Measurements from ENCODE around the gene TMEM273. TPM values are rescaled to one million over a fixed set of nuclear protein-coding genes. Genes with fewer than 3 reads are reported as not detected.

The TMEM273 gene
- total RNA-seq, 5 donors from 2014 or later (not counting 1 experiment from before 2014, with no cell fraction given) = 8.4 to 22.9 (median 15.6) TPM

DNA sequence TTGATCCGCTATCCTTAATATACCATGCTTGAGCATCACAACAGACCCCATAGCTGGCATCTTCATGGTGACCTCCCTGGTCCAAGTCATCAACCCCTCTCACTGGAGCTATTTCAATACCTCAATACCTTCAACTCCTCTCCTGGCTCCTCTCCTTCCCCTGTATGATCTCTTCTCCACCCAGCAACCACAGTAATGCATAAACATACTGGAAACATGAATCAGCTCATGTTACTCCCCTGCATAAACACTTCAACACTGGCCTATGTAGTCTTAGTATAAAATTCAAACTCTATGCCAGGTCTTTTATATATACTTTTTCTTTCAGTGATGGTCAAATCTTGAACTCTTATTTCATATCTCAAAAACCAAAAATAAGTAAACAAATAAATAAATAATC, 31.8 kb upstream of the TMEM273 start:
- peaks cover 0 to 5% (median under 1%) of the 10 kb centered on the region in 3 donors for H3K4me1 Mint-ChIP-seq
- 100% methylated on average over 1 of the region's 1 CpG for WGBS (ENCODE audit: insufficient coverage)
- no peaks in the 10 kb centered on the region for H3K36me3 ChIP-seq (ENCODE audit: control insufficient read depth in 2 of 2, extremely low read depth in 1 of 2, insufficient read depth in 1 of 2, low read length in 1 of 2)
- H3K4me3 Mint-ChIP-seq = no peak overlapping the region
- peaks cover 0 to 7% of the 10 kb centered on the region in 2 experiments for H3K27me3 ChIP-seq (replicated peaks in 1 of 2; ENCODE audit: control insufficient read depth in 2 of 2, extremely low read depth in 1 of 2, insufficient read depth in 2 of 2, low read length in 1 of 2)
- H3K9me3 Mint-ChIP-seq = peaks cover 0 to 5% (median 0%) of the 10 kb centered on the region in 3 donors
- no peak overlapping the region for H3K4me3 ChIP-seq (ENCODE audit: control insufficient read depth in 1 of 2, extremely low read depth in 1 of 2, low read length in 1 of 2)
- ChIA-PET POLR2A (no interaction called here), CTCF (interaction anchor here in 1 of 2 donors (0.7 kb wide), 1 partner anchor 44 kb away, joined by 3 read pairs; no protein-coding TSS in a partner anchor)
- DNase-seq = no peak
- no peaks in the 10 kb centered on the region for H3K36me3 Mint-ChIP-seq
- no peak overlapping the region for H3K27ac Mint-ChIP-seq
- ATAC-seq (replicated peaks in 1 of 4) = no peak
- H3K27me3 Mint-ChIP-seq = peaks cover 9 to 18% of the 10 kb centered on the region in 2 donors
- H3K27ac ChIP-seq (ENCODE audit: low read length) = no peak overlapping the region
- no peaks in the 10 kb centered on the region for H3K9me3 ChIP-seq
- no peaks in the 10 kb centered on the region for H3K4me1 ChIP-seq (ENCODE audit: control insufficient read depth in 1 of 2, extremely low read depth in 1 of 2, insufficient read depth in 2 of 2, low read length in 2 of 2)

DNA sequence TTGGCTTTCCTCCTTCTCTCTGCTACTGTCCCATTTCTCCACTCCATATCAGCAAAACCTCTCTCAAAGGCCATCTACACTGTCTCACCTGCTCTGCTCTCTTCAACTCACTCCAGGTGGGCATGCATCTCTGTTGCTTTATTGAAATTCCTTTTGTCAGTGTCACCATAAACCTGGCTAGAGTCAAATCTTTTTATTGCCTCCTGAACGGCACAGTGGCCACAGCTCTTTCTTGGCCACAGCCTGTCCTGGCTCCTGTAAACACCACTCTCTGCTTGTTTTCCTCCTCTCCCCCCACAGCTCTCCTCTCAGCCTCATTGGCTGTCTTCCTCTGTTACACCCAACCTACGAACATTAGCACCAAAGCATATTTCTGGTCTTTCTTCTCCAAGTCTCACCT, 31.1 kb upstream of the TMEM273 start:
- H3K27ac Mint-ChIP-seq = no peak overlapping the region
- CTCF ChIA-PET = no interaction called here
- no peaks in the 10 kb centered on the region for H3K36me3 Mint-ChIP-seq
- H3K4me3 Mint-ChIP-seq = no peak overlapping the region
- Histone ChIP-seq H3K4me3 (ENCODE audit: control insufficient read depth in 1 of 2, extremely low read depth in 1 of 2, low read length in 1 of 2) (no peak overlapping the region), H3K9me3 (no peaks in the 10 kb centered on the region), H3K27ac (ENCODE audit: low read length) (no peak overlapping the region), H3K36me3 (ENCODE audit: control insufficient read depth in 2 of 2, extremely low read depth in 1 of 2, insufficient read depth in 1 of 2, low read length in 1 of 2) (no peaks in the 10 kb centered on the region), H3K4me1 (ENCODE audit: control insufficient read depth in 1 of 2, extremely low read depth in 1 of 2, insufficient read depth in 2 of 2, low read length in 2 of 2) (no peaks in the 10 kb centered on the region), H3K27me3 (replicated peaks in 1 of 2; ENCODE audit: control insufficient read depth in 2 of 2, extremely low read depth in 1 of 2, insufficient read depth in 2 of 2, low read length in 1 of 2) (peaks cover 0 to 7% of the 10 kb centered on the region in 2 experiments)
- DNase-seq (no peak), ATAC-seq (replicated peaks in 1 of 4) (no peak)
- H3K27me3 Mint-ChIP-seq = peaks cover 16 to 25% of the 10 kb centered on the region in 2 donors
- POLR2A ChIA-PET = no interaction called here
- 88% methylated on average over 2 of the region's 2 CpGs for WGBS (ENCODE audit: insufficient coverage)
- H3K4me1 Mint-ChIP-seq = peaks cover 0 to 9% (median 3%) of the 10 kb centered on the region in 3 donors
- H3K9me3 Mint-ChIP-seq = peaks cover 0 to 5% (median 0%) of the 10 kb centered on the region in 3 donors

DNA sequence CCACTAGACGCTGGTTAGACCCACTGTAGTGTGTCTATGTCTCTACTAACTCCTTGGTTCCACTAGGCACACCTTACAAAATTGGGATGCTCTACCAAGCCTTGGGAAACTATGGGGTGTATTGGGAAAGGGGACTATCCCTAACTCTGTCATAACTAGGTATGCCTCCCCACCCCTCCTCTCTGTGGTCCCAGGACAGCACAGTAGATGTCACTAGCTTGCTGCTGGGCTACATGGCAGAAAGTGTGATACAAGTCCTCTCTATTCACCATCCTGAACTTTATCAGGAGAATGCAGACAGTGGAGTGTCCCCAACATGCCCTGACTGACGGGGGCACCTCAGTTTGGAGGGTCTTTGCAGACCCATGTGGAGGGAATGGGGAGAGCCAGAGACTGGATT, 30.3 kb upstream of the TMEM273 start:
- CTCF ChIA-PET = no interaction called here
- H3K4me3 ChIP-seq (ENCODE audit: control insufficient read depth in 1 of 2, extremely low read depth in 1 of 2, low read length in 1 of 2) = no peak overlapping the region
- no peak for ATAC-seq (replicated peaks in 1 of 4)
- DNase-seq = no peak
- POLR2A ChIA-PET = no interaction called here
- H3K27ac ChIP-seq (ENCODE audit: low read length) = no peak overlapping the region
- H3K4me1 ChIP-seq (ENCODE audit: control insufficient read depth in 1 of 2, extremely low read depth in 1 of 2, insufficient read depth in 2 of 2, low read length in 2 of 2) = no peaks in the 10 kb centered on the region
- H3K36me3 ChIP-seq (ENCODE audit: control insufficient read depth in 2 of 2, extremely low read depth in 1 of 2, insufficient read depth in 1 of 2, low read length in 1 of 2) = no peaks in the 10 kb centered on the region
- Mint-ChIP-seq H3K4me3 (no peak overlapping the region), H3K27ac (no peak overlapping the region), H3K4me1 (peaks cover 0 to 9% (median 3%) of the 10 kb centered on the region in 3 donors), H3K27me3 (peaks cover 24 to 33% of the 10 kb centered on the region in 2 donors), H3K9me3 (peaks cover 0 to under 1% (median 0%) of the 10 kb centered on the region in 3 donors), H3K36me3 (no peaks in the 10 kb centered on the region)
- H3K27me3 ChIP-seq (replicated peaks in 1 of 2; ENCODE audit: control insufficient read depth in 2 of 2, extremely low read depth in 1 of 2, insufficient read depth in 2 of 2, low read length in 1 of 2) = peaks cover 0 to 10% of the 10 kb centered on the region in 2 experiments
- H3K9me3 ChIP-seq = no peaks in the 10 kb centered on the region
- WGBS (ENCODE audit: insufficient coverage) = no CpG with 5 or more reads among the region's 2 CpGs

DNA sequence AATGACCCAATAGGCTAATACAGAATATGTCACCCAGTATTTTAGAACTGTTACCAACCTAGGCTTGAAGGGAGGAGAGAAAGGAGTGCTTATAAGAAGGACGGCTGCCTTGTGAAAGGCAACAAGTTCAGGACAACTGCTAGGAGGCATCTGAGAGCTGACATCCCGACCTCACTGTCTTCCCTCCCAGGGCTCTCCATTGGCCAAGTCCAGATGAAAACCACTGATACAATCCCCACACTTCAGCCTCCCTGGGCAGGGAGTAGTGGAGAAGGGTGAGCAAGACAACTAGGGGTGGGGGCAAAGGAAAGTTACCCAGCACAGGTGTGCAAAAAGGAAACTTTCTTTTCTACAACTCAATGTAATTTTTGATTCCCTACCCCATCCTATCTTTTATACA, 29.5 kb upstream of the TMEM273 start:
- peaks cover 0 to 6% of the 10 kb centered on the region in 2 experiments for H3K27me3 ChIP-seq (replicated peaks in 1 of 2; ENCODE audit: control insufficient read depth in 2 of 2, extremely low read depth in 1 of 2, insufficient read depth in 2 of 2, low read length in 1 of 2)
- no peak for DNase-seq
- Mint-ChIP-seq H3K4me1 (peaks cover 0 to 9% (median 3%) of the 10 kb centered on the region in 3 donors), H3K27ac (no peak overlapping the region), H3K9me3 (no peaks in the 10 kb centered on the region), H3K36me3 (no peaks in the 10 kb centered on the region), H3K4me3 (no peak overlapping the region), H3K27me3 (peaks cover 29 to 39% of the 10 kb centered on the region in 2 donors)
- ChIA-PET POLR2A (no interaction called here), CTCF (no interaction called here)
- no peak for ATAC-seq (replicated peaks in 1 of 4)
- WGBS (ENCODE audit: insufficient coverage) = no CpG with 5 or more reads among the region's 2 CpGs
- no peak overlapping the region for H3K4me3 ChIP-seq (ENCODE audit: control insufficient read depth in 1 of 2, extremely low read depth in 1 of 2, low read length in 1 of 2)
- no peaks in the 10 kb centered on the region for H3K36me3 ChIP-seq (ENCODE audit: control insufficient read depth in 2 of 2, extremely low read depth in 1 of 2, insufficient read depth in 1 of 2, low read length in 1 of 2)
- no peak overlapping the region for H3K27ac ChIP-seq (ENCODE audit: low read length)
- no peaks in the 10 kb centered on the region for H3K9me3 ChIP-seq
- H3K4me1 ChIP-seq (ENCODE audit: control insufficient read depth in 1 of 2, extremely low read depth in 1 of 2, insufficient read depth in 2 of 2, low read length in 2 of 2) = no peaks in the 10 kb centered on the region

DNA sequence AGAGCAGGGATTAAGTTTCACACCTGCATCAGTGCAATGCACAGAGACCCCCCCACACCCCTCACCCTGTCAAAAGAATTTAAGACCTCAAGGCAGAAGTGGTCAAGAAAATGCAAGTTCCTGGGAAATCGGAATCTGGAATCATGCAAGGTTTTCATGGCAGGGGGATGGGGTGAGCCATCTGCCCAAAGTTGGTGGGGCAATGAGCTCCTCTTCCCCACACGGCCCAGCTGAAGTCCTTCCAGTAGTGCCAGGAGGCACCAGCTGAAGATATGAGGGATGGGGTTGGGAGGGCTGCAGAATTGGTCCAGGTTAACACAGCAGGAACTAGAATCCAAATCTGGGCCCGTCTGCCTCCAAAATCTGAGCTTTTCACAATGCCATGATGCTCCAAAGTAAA, 25.0 kb upstream of the TMEM273 start:
- ATAC-seq (replicated peaks in 1 of 4) = no peak
- CTCF ChIA-PET = no interaction called here
- no peak overlapping the region for H3K27ac ChIP-seq (ENCODE audit: low read length)
- Mint-ChIP-seq H3K27ac (no peak overlapping the region), H3K27me3 (peaks cover 33 to 36% of the 10 kb centered on the region in 2 donors), H3K4me3 (no peak overlapping the region), H3K36me3 (no peaks in the 10 kb centered on the region), H3K4me1 (peaks cover 0 to 16% (median 3%) of the 10 kb centered on the region in 3 donors), H3K9me3 (no peaks in the 10 kb centered on the region)
- POLR2A ChIA-PET = no interaction called here
- H3K4me3 ChIP-seq (ENCODE audit: control insufficient read depth in 1 of 2, extremely low read depth in 1 of 2, low read length in 1 of 2) = no peak overlapping the region
- H3K36me3 ChIP-seq (ENCODE audit: control insufficient read depth in 2 of 2, extremely low read depth in 1 of 2, insufficient read depth in 1 of 2, low read length in 1 of 2) = no peaks in the 10 kb centered on the region
- WGBS (ENCODE audit: insufficient coverage) = no CpG with 5 or more reads among the region's 3 CpGs
- no peaks in the 10 kb centered on the region for H3K4me1 ChIP-seq (ENCODE audit: control insufficient read depth in 1 of 2, extremely low read depth in 1 of 2, insufficient read depth in 2 of 2, low read length in 2 of 2)
- H3K9me3 ChIP-seq = no peaks in the 10 kb centered on the region
- DNase-seq = no peak
- H3K27me3 ChIP-seq (replicated peaks in 1 of 2; ENCODE audit: control insufficient read depth in 2 of 2, extremely low read depth in 1 of 2, insufficient read depth in 2 of 2, low read length in 1 of 2) = peaks cover 0 to 15% of the 10 kb centered on the region in 2 experiments

DNA sequence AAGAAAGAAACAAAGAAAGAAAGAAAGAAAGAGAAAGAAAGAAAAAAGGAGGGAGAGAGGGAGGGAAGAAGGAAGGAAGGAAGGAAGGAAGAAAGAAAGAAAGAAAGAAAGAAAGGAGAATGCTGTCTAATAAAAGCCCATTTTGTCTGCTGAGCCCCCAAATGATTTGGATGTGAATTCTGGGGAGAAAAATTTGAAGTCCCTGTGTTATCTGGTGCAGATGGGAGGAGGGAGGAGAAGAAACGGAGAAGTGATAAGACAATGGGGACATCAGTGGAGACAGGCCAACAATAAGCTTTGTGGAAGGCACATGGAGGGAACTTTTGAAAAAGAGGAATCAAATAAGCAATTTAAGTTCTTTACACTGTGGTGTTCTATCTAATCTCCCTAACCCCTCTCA, 24.6 kb upstream of the TMEM273 start:
- no peak overlapping the region for H3K4me3 Mint-ChIP-seq
- H3K27ac ChIP-seq (ENCODE audit: low read length) = no peak overlapping the region
- DNase-seq (no peak), ATAC-seq (replicated peaks in 1 of 4) (no peak)
- no peak overlapping the region for H3K4me3 ChIP-seq (ENCODE audit: control insufficient read depth in 1 of 2, extremely low read depth in 1 of 2, low read length in 1 of 2)
- H3K4me1 ChIP-seq (ENCODE audit: control insufficient read depth in 1 of 2, extremely low read depth in 1 of 2, insufficient read depth in 2 of 2, low read length in 2 of 2) = no peaks in the 10 kb centered on the region
- H3K36me3 Mint-ChIP-seq = no peaks in the 10 kb centered on the region
- H3K27ac Mint-ChIP-seq = no peak overlapping the region
- peaks cover 0 to 16% of the 10 kb centered on the region in 2 experiments for H3K27me3 ChIP-seq (replicated peaks in 1 of 2; ENCODE audit: control insufficient read depth in 2 of 2, extremely low read depth in 1 of 2, insufficient read depth in 2 of 2, low read length in 1 of 2)
- H3K36me3 ChIP-seq (ENCODE audit: control insufficient read depth in 2 of 2, extremely low read depth in 1 of 2, insufficient read depth in 1 of 2, low read length in 1 of 2) = no peaks in the 10 kb centered on the region
- H3K9me3 ChIP-seq = no peaks in the 10 kb centered on the region
- H3K4me1 Mint-ChIP-seq = peaks cover 0 to 16% (median 3%) of the 10 kb centered on the region in 3 donors
- H3K27me3 Mint-ChIP-seq = peaks cover 33 to 36% of the 10 kb centered on the region in 2 donors
- WGBS (ENCODE audit: insufficient coverage) = 57% methylated on average over 1 of the region's 1 CpG
- CTCF ChIA-PET = no interaction called here
- H3K9me3 Mint-ChIP-seq = no peaks in the 10 kb centered on the region
- POLR2A ChIA-PET = no interaction called here

DNA sequence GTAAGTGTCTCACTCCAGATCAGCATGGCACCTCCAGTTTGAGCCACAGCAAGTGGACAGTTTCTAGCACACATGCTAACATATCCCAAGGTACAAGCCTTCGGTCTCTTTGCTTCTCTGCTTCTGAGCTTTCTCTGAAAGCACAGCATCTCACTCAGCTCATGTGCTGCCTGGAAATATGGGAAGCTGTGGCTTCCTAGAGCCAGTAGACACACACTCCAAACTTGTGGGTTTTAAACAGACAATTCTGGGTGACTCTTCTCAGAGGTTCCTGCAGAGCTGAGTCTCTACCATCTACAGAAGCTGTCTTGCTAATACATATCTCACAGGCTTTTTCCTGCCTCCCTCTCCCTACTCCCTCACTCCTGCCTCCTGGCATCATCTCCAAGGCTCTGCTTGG, 23.9 kb upstream of the TMEM273 start:
- ATAC-seq (replicated peaks in 1 of 4) (no peak), DNase-seq (no peak)
- POLR2A ChIA-PET = no interaction called here
- Mint-ChIP-seq H3K4me1 (peaks cover 0 to 13% (median 3%) of the 10 kb centered on the region in 3 donors), H3K4me3 (no peak overlapping the region), H3K36me3 (no peaks in the 10 kb centered on the region), H3K27ac (no peak overlapping the region), H3K9me3 (no peaks in the 10 kb centered on the region), H3K27me3 (peaks cover 31 to 33% of the 10 kb centered on the region in 2 donors)
- Histone ChIP-seq H3K27me3 (replicated peaks in 1 of 2; ENCODE audit: control insufficient read depth in 2 of 2, extremely low read depth in 1 of 2, insufficient read depth in 2 of 2, low read length in 1 of 2) (peaks cover 0 to 14% of the 10 kb centered on the region in 2 experiments), H3K9me3 (no peaks in the 10 kb centered on the region), H3K36me3 (ENCODE audit: control insufficient read depth in 2 of 2, extremely low read depth in 1 of 2, insufficient read depth in 1 of 2, low read length in 1 of 2) (no peaks in the 10 kb centered on the region), H3K27ac (ENCODE audit: low read length) (no peak overlapping the region), H3K4me3 (ENCODE audit: control insufficient read depth in 1 of 2, extremely low read depth in 1 of 2, low read length in 1 of 2) (no peak overlapping the region), H3K4me1 (ENCODE audit: control insufficient read depth in 1 of 2, extremely low read depth in 1 of 2, insufficient read depth in 2 of 2, low read length in 2 of 2) (no peaks in the 10 kb centered on the region)
- CTCF ChIA-PET = no interaction called here
- WGBS (ENCODE audit: insufficient coverage) = no CpG with 5 or more reads among the region's 1 CpG

All from T-cell (primary cell).